Epithelial cell of prostate (primary cell): ENCODE data around the gene PTRHD1.

Experiments
- DNase-seq: peaks from one replicate; pipeline ENCODE4 v3.0.0-alpha.2; 2011; ENCODE audit warnings: low read depth, low spot score
- H3K27ac ChIP-seq: fragments of 450-650 bp; 2 replicates; pipeline ENCODE4 v1.5.1; 2017; ENCODE audit warnings: mild to moderate bottlenecking

PTRHD1 gene

GRCh38 chr2:24768601-24769000 lies 24.6 kb downstream of the PTRHD1 start:
- H3K27ac ChIP-seq = no peak overlapping the region
- no peak for DNase-seq

DNA sequence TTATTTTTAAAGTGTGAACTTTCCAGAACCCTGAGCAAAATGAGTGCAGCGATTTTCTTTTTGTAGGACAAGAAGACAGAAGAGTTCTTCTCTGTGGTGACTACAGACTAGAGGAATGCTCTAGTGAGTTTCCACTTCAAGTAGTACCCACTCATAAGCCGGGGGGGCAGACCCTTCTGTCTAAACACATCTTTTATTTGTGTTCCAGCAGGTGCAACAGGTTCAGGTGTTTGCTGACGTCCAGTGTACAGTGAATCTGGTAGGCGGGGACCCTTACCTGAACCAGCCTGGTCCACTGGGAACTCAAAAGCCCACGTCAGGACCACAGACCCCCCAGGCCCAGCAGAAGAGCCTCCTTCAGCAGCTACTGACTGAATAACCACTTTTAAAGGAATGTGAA lies 25.2 kb downstream of the PTRHD1 start:
- DNase-seq = no peak
- no peak overlapping the region for H3K27ac ChIP-seq

GRCh38 chr2:24766609-24767008 lies 26.6 kb downstream of the PTRHD1 start:
- DNase-seq = no peak
- H3K27ac ChIP-seq = no peak overlapping the region

- no peak for DNase-seq
- H3K27ac ChIP-seq = no peak overlapping the region
Measured at GRCh38 chr2:24763843-24764242, 29.3 kb downstream of the PTRHD1 start.

DNA sequence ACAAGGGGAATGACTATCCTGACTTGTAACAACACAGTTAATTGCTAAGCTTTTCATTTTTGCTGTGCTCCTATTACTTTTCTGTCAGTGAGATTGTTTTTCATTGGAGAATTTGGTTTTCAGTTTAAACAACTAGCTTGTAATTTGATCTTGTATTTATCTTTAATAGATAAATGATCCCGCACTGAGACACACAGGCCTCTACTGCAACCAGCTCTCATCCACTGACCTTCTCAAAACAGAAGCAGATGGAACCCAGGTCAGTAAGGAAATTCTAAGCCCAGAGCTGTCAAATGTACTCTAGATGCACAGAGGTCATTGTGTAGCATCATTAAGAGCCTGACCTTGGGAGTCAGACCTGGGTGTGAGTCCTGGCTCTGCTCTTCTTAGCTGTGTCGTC lies 30.7 kb downstream of the PTRHD1 start:
- H3K27ac ChIP-seq = no peak overlapping the region
- DNase-seq = no peak

GRCh38 chr2:24761866-24762265 lies 31.3 kb downstream of the PTRHD1 start:
- H3K27ac ChIP-seq = no peak overlapping the region
- DNase-seq = no peak

- H3K27ac ChIP-seq = no peak overlapping the region
- DNase-seq = no peak
Measured at GRCh38 chr2:24756789-24757188, 36.4 kb downstream of the PTRHD1 start.

- H3K27ac ChIP-seq = no peak overlapping the region
- no peak for DNase-seq
Measured at GRCh38 chr2:24754985-24755705, 38.0 kb downstream of the PTRHD1 start.

DNA sequence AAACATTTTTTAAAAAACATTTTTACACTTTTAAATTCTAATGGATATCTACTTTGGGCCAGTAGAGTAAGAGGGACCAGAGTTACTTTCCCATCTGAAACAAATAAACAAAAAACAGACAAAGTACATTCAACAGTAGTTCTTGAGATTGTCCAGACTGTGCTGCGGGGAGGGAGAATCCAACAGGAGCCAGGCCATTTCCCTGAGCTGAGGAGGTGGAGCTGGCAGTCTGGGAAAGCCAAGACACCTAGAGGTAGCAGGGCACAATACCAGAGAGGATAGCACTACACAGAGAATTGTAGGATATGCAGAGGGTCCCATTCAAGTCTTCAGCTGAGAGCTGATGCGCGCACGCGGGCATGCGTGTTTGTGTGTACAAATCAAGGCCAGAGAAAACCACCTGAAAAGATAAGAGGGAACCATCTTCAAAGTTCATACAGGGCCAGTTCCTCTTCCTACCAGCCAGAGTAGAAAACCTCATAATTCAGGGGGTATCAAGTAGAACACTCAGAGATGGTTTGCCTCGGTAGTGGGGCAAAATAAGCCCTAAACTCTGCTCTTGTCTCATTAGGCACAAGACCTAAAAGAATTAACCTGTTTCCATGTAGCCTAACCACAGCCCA lies 44.0 kb downstream of the PTRHD1 start:
- no peak overlapping the region for H3K27ac ChIP-seq
- DNase-seq = no peak

DNA sequence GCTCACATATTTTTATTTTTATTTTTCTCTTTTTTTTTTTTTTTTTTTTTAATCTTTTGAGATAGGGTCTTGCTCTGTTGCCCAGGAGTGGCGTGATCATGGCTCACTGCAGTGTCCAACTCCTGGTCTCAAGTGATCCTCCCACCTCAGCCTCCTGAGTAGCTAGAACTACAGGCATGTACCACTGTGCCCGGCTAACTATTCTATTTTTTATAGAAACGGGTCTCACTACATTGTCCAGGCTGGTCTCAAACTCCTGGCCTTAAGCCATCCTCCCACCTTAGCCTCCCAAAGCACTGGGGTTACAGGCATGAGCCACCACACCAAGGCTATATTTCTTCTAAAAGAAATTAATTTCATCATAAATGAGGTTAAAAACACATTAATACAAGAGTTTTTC lies 45.9 kb downstream of the PTRHD1 start:
- H3K27ac ChIP-seq = no peak overlapping the region
- no peak for DNase-seq

GRCh38 chr2:24745825-24746224 lies 47.4 kb downstream of the PTRHD1 start:
- no peak for DNase-seq
- H3K27ac ChIP-seq = no peak overlapping the region

GRCh38 chr2:24744356-24744755 lies 48.8 kb downstream of the PTRHD1 start:
- H3K27ac ChIP-seq = no peak overlapping the region
- no peak for DNase-seq

DNA sequence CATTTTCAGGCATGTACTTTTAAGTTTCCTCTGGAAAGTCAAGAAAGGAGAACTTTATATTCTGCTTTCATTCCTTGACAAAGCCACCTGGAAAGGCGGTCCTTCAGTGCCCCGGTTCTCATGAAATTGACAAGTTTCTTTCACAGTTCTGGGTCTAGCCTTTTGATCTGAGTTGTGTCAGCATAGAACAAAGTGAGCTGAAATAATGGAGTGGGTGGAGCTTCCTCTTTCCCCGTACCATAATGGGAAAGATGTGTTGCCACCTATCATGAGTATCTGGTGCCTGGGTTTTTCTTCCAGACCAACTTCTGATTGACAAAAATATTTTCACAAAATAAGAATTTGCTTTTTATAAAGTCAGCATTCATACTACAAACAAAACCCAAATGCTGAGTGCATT lies 49.3 kb downstream of the PTRHD1 start:
- DNase-seq = no peak
- no peak overlapping the region for H3K27ac ChIP-seq

DNA sequence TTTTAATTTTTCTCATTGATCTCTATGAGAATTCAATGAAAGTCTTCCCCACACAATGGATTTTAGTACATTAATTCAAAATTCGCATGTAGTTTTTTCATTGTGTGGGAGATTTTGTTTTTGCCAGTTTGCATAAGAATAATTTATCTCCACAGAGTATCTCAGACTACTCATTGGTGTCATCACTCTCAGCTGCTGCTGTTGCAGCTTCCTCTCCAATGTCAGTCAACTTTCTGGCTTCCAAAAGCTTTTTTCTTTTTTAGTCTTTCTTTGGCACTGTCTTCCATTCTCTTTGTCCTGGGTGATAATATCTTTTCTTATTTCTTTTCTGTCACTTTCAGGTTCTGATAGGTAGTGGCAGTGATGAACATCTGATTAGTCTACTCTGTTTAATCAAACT lies 50.5 kb downstream of the PTRHD1 start:
- no peak for DNase-seq
- no peak overlapping the region for H3K27ac ChIP-seq

DNA sequence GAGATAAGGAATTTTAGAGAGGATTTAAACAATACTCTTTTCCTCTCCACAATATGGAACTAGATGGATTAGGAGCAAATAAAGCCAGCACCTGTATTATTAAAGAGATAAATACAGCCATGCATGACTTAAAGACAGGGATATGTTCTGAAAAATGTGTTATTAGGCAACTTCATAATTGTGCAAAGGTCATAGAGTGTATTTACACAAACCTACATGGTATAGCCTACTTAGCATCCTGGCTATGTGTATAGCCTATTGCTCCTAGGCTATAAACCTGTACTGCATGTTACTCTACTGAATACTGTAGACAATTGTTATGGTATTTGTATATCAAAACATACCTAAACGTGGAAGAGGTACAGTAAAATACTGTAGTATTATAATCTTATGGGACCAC lies 53.0 kb downstream of the PTRHD1 start:
- no peak for DNase-seq
- H3K27ac ChIP-seq = no peak overlapping the region
